KG1 (cell line): ENCODE measurements around the gene MSANTD2.
"Not testable (repeated sequence)": the region's sequence is repeated elsewhere in the genome, so short reads cannot be mapped to it uniquely, and the experiment has no call there.

Experiments used
- DNase-seq: peaks from one replicate; lab custom pipeline; 2025; lab: John Stamatoyannopoulos, UW

MSANTD2 gene

GRCh38 chr11:124770959-124771358, 29.2 kb downstream of the MSANTD2 start:
- DNase-seq = not testable (repeated sequence)

- DNase-seq = no peak
These were observed 30.1 kb downstream of the MSANTD2 start for GRCh38 chr11:124769806-124770774.

- no peak for DNase-seq
These were observed 31.3 kb downstream of the MSANTD2 start for GRCh38 chr11:124768914-124769313.

DNA sequence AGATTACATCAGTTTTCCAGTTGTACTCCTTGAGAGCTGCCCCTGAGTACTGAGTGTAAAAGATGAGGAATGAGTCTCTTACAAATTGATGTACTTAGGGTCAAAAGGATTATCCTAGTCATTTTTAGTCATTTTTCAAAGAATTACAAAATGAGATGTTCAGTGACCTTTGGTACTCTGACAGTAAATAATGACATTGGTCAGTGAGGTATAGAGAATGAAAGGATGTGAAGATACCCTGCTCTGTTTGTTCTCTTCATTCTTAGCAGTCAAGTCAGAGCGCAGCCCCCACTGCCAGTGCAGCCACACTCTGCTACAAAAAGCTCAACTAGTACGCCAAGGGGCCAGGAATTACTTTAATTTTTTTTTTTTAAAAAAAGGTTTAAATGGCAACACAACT, 34.0 kb downstream of the MSANTD2 start:
- no peak for DNase-seq

- DNase-seq = peak; percentile 56
These were observed 36.9 kb downstream of the MSANTD2 start for GRCh38 chr11:124763156-124763947.

DNA sequence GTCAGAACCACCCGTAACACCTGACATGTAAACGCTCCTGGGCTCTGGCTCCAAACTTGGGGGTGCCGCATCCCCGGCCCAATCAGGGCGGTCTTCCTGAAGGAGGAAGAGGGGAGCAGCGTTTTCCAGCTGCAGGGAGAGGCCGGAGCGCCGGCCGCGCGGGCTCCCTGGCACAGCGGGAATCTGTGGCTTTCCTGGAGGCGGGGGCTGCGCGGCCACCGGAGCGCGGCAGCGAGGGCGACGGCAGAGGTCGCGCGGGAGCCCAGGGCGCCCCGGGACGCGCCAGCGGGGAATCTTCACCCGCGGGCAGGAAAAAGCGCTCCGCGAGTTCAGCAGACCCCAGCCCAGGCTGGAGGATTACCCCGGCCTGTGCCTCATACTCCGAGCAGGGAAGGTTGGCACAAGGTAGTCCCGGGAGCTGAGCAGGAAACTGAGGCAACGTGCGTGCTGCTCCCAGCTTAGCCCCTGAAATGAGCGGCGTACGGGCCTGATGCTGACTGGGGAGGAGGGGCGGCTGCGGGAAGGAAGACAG, 37.5 kb downstream of the MSANTD2 start:
- DNase-seq = no peak

- DNase-seq = no peak
These were observed 38.0 kb downstream of the MSANTD2 start, which contains the start of gene ESAM for GRCh38 chr11:124762105-124762623. Gene ESAM (minus strand): TSS chr11:124762290. CDS start chr11:124762154, 136 bp downstream.

GRCh38 chr11:124761301-124762104, 38.7 kb downstream of the MSANTD2 start:
- no peak for DNase-seq

DNA sequence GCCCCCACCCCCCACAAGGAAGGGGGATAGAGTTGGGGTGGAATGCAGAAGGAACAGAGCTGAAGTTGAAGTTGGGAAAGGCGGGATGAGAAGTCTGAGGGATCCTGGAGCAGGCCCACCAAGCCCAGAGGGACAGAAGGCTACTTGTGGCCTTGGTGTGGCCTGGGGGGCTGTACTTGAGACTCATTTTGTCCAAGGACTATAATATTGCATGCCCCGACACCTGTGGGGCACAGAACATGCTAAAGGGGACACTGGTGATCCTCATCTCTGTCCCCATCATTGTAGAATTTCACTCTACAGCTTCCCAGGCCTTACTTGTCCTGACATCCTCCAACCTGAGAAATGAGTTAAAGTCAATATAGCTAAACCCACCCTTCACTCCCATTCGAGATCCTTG, 39.4 kb downstream of the MSANTD2 start:
- no peak for DNase-seq

DNA sequence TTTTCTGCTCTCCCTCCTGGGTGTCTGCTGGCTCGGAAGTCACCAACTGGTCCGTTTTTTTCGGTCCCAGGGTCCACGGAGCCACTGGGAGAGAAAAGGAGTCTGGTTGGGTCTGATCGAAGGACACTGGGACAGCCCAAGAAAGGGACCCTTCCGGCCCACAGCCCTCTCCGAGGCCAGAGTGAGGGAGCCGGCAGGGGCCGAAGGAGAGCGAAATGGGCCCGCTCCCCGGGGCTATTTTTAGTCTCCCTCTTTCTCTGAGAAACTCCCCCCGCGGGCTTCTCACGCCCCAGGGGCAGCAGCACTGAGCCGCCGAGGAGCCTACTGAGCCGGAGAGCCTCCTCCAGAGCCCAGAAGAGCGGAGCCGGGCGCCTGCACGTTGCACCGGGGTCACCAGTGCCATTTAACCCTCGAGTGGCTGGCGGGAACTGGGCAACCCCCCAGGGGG, 40.0 kb downstream of the MSANTD2 start:
- DNase-seq = no peak

DNA sequence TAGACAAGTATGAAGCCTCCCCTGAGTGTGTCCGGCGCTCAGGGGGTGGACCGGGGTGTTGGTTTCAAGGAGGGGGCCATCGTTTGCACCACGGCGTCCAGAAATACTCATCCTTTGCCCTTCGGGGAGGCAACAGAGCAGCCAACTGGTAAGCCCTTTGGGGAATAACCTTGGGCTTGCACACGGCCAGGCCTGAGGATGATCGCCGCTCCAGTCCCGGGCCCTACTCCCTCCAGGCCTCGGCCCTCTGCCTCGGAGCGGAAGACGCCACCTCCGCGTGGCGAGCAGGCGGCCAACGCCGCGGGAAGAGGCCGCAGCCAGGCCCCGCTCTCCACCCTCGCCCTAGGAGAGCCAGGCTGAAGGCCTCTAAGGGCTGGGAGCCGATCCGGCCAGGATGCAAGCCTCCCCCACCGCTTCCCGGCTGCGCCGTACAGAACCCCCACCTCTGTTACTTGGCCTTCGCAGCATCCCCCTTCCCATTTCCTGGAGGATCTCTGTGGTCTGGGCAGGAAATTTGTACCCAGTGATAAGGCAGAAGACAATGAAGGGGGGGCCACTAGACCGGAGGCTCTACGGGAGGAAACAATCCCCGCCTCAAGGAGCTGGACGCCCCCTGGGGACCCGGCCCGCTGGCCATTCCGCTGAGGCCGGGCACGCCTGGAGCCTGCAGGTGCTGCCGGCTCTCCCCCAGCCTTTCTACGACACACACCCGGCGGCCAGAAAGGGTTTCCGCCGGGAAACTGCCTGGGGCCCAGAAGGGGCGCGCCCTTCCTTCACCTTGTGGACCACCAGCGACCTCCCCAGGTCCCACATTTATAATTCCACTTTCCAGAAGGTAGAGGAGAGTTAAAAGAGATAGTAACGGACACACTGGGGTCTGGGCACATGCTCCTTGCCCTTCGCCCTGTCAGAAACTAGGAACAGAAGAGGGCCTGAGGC, 40.7 kb downstream of the MSANTD2 start:
- DNase-seq = no peak

DNA sequence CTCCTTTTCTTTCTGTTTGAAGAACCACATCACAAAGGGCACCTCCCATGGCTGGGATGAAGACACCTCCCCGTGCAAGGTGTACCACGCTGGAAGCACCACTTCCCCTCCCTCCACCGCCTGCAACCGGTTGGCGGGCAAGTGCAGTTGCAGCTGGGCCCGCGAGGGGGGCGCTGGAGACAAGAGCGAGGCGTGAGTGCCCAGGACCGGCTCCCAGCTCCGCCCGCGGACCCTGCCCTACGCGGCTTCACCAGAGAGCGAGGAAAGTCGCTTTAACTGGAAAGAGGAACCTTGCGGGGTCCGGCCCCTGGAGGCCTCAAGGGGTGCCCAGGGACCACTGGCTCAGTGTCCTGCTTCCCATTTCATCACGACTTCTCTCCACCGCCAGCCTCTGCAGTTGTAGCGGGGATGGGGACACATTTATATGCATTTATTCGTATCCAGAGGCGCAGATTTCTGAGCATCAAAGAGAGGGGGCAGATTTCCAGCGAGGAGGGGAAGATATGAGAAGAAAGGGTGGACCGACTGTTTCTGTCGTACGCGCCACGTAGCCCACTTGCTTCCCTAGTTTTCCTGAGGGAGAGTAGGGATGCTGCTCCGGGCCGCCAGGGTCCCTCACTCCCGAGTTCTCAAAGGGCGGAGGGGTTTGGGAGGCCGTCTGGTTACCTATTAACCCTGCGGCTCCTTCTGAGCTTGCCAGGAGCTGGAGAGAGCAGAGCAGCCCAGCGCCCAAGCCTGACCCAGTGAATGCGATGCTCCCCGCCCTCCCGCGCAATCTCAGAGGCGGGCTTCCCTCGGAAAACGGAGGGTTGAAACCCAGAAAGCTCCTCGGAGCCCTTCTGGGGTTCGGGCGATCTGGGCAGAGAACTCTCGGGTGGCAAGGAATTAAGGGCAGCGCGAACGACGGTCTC, 41.6 kb downstream of the MSANTD2 start:
- DNase-seq = no peak

GRCh38 chr11:124757320-124757719, 42.9 kb downstream of the MSANTD2 start:
- DNase-seq = no peak

- DNase-seq = no peak
These were observed 43.4 kb downstream of the MSANTD2 start for GRCh38 chr11:124756753-124757227.

GRCh38 chr11:124756033-124756752, 44.0 kb downstream of the MSANTD2 start:
- no peak for DNase-seq

DNA sequence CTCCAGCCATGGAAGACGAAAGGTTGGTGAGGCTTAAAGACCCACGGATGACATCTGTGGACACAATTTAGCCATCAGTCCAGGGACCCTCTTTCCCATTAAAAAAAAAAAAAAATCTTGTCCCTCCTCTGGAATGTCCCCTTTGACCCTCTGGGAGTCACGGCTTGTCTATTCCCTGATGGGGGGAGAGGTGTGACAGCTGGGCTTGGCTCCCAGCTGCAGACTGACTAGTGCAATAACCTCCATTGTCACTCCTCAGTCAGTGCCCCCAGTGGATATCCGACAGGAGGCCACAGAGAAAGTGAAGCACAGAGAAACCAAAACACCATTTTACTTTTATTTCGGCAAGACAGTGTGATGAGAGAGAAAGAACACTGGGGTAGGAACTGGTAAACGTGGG, 45.5 kb downstream of the MSANTD2 start:
- no peak for DNase-seq

GRCh38 chr11:124754309-124754708, 45.9 kb downstream of the MSANTD2 start:
- DNase-seq = no peak

- no peak for DNase-seq
These were observed 46.6 kb downstream of the MSANTD2 start for GRCh38 chr11:124753624-124754023.
